Motor neuron (in vitro differentiated cells): ENCODE data around the gene ANKRD53. TPM values are rescaled to one million over a fixed set of nuclear protein-coding genes. Genes with fewer than 3 reads are reported as not detected.
"Not testable (repeated sequence)": the region's sequence is repeated elsewhere in the genome, so short reads cannot be mapped to it uniquely, and the experiment has no call there.

Source experiments
- ATAC-seq, 8 experiments: fragments of 200-7000 bp; cut with Tn5 transposase; replicated peaks in 6 of 8; 2 replicates each; pipeline ENCODE4 v1.8.0; 2021; ENCODE audit warnings: mild to moderate bottlenecking in 8 of 8, moderate library complexity in 8 of 8
- H3K27ac ChIP-seq, 2 donors: fragments of 250-450 bp; sonication (Bioruptor Pico); 2 replicates each; pipeline ENCODE4 v1.9.0; 2021; ENCODE audit warnings: antibody characterized with exemption in 2 of 2, mild to moderate bottlenecking in 2 of 2, moderate library complexity in 1 of 2
- H3K4me1 ChIP-seq, 2 donors: fragments of 250-450 bp; sonication (Bioruptor Pico); replicated peaks in 1 of 2; 2 replicates each; pipeline ENCODE4 v1.6.1; 2021; ENCODE audit warnings: antibody characterized with exemption in 2 of 2, mild to moderate bottlenecking in 2 of 2, moderate library complexity in 1 of 2
- H3K4me3 ChIP-seq, 5 donors: fragments of 250-450 bp; sonication (Bioruptor Pico); 2 replicates each; pipeline ENCODE4 v1.9.0; 2021; ENCODE audit warnings: antibody characterized with exemption in 5 of 5, mild to moderate bottlenecking in 5 of 5, moderate library complexity in 4 of 5
- WGBS, 10 experiments: fragments of 450-650 bp; shearing (Covaris generic); methylation state at CpG; one replicate each; pipeline ENCODE4 v1.0.0; 2022; 5-methylcytosine and 5-hydroxymethylcytosine counted together
- in situ Hi-C, 9 experiments: fragments of 400-800 bp; cut with MboI; loops; one replicate each; pipeline ENCODE4 v1.15.0; 2021; ENCODE audit warnings: low sequenced_read_pairs in 9 of 9, low pct_unique_long_range_greater_than_20kb in 2 of 9; ENCODE audit not compliant: unreplicated experiment in 9 of 9
- total RNA-seq, 8 experiments: library from RNA; unstranded; fragments of 300-600 nt; gene quantifications; 2 replicates each; pipeline versions ENCODE4 v1.2.3 to v1.2.4, GENCODE V29; 2022

ANKRD53 gene
- total RNA-seq, 8 experiments from 2014 or later = 0.25 to 4.4 (median 0.76) TPM

- 34 to 80% (median 60%) methylated on average over 1 to 6 of the region's 14 CpGs; no CpG with 5 or more reads in 3 of the 10 experiments for WGBS, 10 experiments
- in situ Hi-C loops, ATAC-seq: not testable (repeated sequence)
Measured at GRCh38 chr2:71021394-71021793, 43.0 kb downstream of the ANKRD53 start.

GRCh38 chr2:71023553-71024243 lies 45.3 kb downstream of the ANKRD53 start:
- H3K4me1 ChIP-seq, in situ Hi-C loops, H3K27ac ChIP-seq, ATAC-seq, H3K4me3 ChIP-seq: not testable (repeated sequence)
- WGBS, 10 experiments = 19 to 67% (median 59%) methylated on average over 3 to 5 of the region's 15 CpGs; no CpG with 5 or more reads in 5 of the 10 experiments

More at GRCh38 chr2:71021394-71021793, 43.0 kb downstream of the ANKRD53 start:
- H3K4me1 ChIP-seq, H3K4me3 ChIP-seq, H3K27ac ChIP-seq: not testable (repeated sequence)

Other genes with a start within 250 kb of the ANKRD53 start
- 10 to 100 TPM in 5 of 8 experiments, 1 to 10 TPM in 1, under 1 TPM in 2; 0.49 to 66.9 (median 44.5) TPM for gene ADD2, start 210.4 kb upstream of the ANKRD53 start, total RNA-seq
- not detected for gene FIGLA, start 188.0 kb upstream of the ANKRD53 start, total RNA-seq
- gene CLEC4F, start 158.0 kb upstream of the ANKRD53 start, total RNA-seq = 1 to 10 TPM in 1 of 8 experiments, under 1 TPM in 5, not detected in 2; 0.17 to 1.1 (median 0.42) TPM
- 1 to 10 TPM in 1 of 8 experiments, under 1 TPM in 6, not detected in 1; 0.18 to 1.2 (median 0.27) TPM for gene CD207, start 142.8 kb upstream of the ANKRD53 start, total RNA-seq
- 10 to 100 TPM in 3 of 8 experiments, 1 to 10 TPM in 5; 1.9 to 11.3 (median 7.7) TPM for gene VAX2, start 78.1 kb upstream of the ANKRD53 start, total RNA-seq
- 1 to 10 TPM in 7 of 8 experiments, under 1 TPM in 1; 0.31 to 6.1 (median 2.1) TPM for gene ATP6V1B1, start 42.7 kb upstream of the ANKRD53 start, total RNA-seq
- gene TEX261, start 16.2 kb downstream of the ANKRD53 start, total RNA-seq = 10 to 100 TPM; 10.3 to 42.1 (median 24.2) TPM
- gene NAGK, start 90.0 kb downstream of the ANKRD53 start, total RNA-seq = 10 to 100 TPM; 45.0 to 93.8 (median 68.6) TPM
- gene MCEE, start 151.6 kb downstream of the ANKRD53 start, total RNA-seq = 10 to 100 TPM; 11.6 to 35.1 (median 21.8) TPM
- gene MPHOSPH10, start 152.0 kb downstream of the ANKRD53 start, total RNA-seq = 10 to 100 TPM; 29.7 to 44.0 (median 36.4) TPM
- 10 to 100 TPM in 4 of 8 experiments, 1 to 10 TPM in 3, under 1 TPM in 1; 0.66 to 16.5 (median 10.3) TPM for gene PAIP2B, start 248.5 kb downstream of the ANKRD53 start, total RNA-seq